Measurements from ENCODE around the gene LETM1. TPM values are rescaled to one million over a fixed set of nuclear protein-coding genes. Genes with fewer than 3 reads are reported as not detected.
A peak's percentile ranks its signal among the peaks of the same experiment; 100 is the strongest.

LETM1 gene
- 39.1 and 46.0 TPM in 2 replicates for total RNA-seq
- polyA plus RNA-seq: 24.4 and 29.4 TPM in 2 replicates

DNA sequence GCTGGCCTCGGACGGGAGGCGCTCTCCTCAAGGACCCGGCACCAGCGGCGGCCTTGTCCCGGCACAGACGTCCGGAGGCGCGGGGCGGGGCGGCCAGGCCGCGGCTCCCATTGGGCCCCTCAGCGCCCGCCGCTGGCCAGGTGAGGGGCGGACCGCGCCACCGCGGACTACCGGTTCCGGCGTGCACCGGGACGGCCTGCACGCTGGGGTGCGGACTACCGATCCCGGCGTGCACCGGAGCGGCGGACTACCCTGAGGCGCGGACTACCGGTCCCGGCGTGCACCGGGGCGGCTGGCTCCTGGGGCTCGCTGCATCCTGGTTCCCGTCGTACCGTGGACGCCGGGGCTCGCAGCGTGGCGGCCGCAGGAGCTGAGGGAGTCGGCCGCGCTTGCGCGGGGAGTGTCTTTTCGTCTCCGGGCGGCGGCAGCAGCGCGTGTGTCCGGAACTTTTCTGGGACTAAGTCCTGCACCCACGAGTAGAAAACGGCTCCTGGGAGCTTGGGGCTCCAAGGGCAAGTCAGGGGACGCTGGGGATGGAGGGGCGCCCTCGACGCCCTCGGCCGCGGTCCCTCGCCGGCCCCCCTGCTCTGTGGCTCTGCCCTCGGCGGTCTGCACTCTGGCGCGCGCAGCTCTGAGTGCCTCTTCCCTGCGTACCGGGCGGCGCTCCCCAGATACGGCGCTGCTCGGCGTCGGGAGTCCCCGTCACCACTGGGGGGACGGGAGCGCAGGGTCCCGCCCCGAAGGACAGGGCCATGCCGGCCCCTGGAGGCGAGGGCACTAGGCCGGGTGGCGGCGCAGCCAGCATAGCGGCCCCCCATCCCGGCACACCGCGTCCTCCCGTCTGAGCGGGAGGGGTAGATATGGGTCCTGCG is at the start of gene LETM1:
Gene LETM1 (minus strand): TSS at position 86 of the 872 bp plus-strand sequence. CDS start 206 bp downstream, outside the sequence.
- TF ChIP-seq EZH2phosphoT487 (IDR thresholded peaks at IDR 0.05; ENCODE audit: low read depth, severe bottlenecking, unreplicated experiment) (no peak), EZH2 (IDR thresholded peaks at IDR 0.05; ENCODE audit: borderline replicate concordance) (no peak)
- TF ChIP-seq, protein P1, sequence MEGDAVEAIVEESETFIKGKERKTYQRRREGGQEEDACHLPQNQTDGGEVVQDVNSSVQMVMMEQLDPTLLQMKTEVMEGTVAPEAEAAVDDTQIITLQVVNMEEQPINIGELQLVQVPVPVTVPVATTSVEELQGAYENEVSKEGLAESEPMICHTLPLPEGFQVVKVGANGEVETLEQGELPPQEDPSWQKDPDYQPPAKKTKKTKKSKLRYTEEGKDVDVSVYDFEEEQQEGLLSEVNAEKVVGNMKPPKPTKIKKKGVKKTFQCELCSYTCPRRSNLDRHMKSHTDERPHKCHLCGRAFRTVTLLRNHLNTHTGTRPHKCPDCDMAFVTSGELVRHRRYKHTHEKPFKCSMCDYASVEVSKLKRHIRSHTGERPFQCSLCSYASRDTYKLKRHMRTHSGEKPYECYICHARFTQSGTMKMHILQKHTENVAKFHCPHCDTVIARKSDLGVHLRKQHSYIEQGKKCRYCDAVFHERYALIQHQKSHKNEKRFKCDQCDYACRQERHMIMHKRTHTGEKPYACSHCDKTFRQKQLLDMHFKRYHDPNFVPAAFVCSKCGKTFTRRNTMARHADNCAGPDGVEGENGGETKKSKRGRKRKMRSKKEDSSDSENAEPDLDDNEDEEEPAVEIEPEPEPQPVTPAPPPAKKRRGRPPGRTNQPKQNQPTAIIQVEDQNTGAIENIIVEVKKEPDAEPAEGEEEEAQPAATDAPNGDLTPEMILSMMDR (IDR thresholded peaks at IDR 0.05; ENCODE audit: poor library complexity): no peak
- H4K20me1 ChIP-seq (ENCODE audit: insufficient read depth, poor library complexity, severe bottlenecking): peaks cover 18% of the 10 kb centered on the region
- 1% methylated on average over 86 of the region's 107 CpGs for WGBS (ENCODE audit: low lambda C conversion rate, missing lambda C conversion rate)
- H3K36me3 ChIP-seq (replicated peaks; ENCODE audit: insufficient read depth, low read depth): no peaks in the 10 kb centered on the region
- H3K27me3 ChIP-seq: no peaks in the 10 kb centered on the region
- no peaks in the 10 kb centered on the region for H3K9me2 ChIP-seq (replicated peaks; ENCODE audit: insufficient read depth)
- H2AFZ ChIP-seq: peak within 1 kb of the TSS; percentile 77
- H3K4me1 ChIP-seq (ENCODE audit: insufficient read depth): peaks cover 22% of the 10 kb centered on the region
- H3K27ac ChIP-seq: peak within 1 kb of the TSS; percentile 87
- peak within 1 kb of the TSS; percentile 89 for H3K4me3 ChIP-seq
- no peaks in the 10 kb centered on the region for H3K9me3 ChIP-seq (ENCODE audit: low read depth)
- peak; percentile 98 for DNase-seq (ENCODE audit: low spot score)
- H3K79me2 ChIP-seq: peaks cover 53% of the 10 kb centered on the region
- H3K4me2 ChIP-seq: peak within 1 kb of the TSS; percentile 97

DNA sequence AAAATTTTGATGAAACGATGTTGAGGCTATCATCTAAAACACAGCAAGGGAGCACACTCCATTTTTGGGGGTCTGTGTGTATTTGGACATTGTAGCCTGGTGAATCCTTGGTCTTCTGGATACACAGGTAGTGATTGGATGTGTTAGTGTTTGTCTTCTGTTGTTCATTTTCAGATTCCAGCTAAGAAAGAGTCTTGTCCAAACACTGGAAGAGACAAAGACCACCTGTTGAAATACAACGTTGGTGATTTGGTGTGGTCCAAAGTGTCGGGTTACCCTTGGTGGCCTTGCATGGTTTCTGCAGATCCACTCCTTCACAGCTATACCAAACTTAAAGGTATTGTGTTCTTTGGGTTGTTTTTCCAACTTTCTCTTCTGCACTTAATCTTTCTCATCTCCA is 48.1 kb upstream of the LETM1 start:
- H3K9me2 ChIP-seq (replicated peaks; ENCODE audit: insufficient read depth): no peaks in the 10 kb centered on the region
- no peak for DNase-seq (ENCODE audit: low spot score)
- 72% methylated on average over 3 of the region's 3 CpGs for WGBS (ENCODE audit: low lambda C conversion rate, missing lambda C conversion rate)
- no peak overlapping the region for H2AFZ ChIP-seq
- no peaks in the 10 kb centered on the region for H3K36me3 ChIP-seq (replicated peaks; ENCODE audit: insufficient read depth, low read depth)
- H3K79me2 ChIP-seq: peaks cover 76% of the 10 kb centered on the region
- H3K4me2 ChIP-seq: no peak overlapping the region
- peaks cover 4% of the 10 kb centered on the region for H3K4me1 ChIP-seq (ENCODE audit: insufficient read depth)
- H3K27ac ChIP-seq: no peak overlapping the region
- no peak overlapping the region for H3K4me3 ChIP-seq
- no peaks in the 10 kb centered on the region for H3K9me3 ChIP-seq (ENCODE audit: low read depth)
- TF ChIP-seq EZH2 (IDR thresholded peaks at IDR 0.05; ENCODE audit: borderline replicate concordance): no peak
- TF ChIP-seq, protein P1 (IDR thresholded peaks at IDR 0.05; ENCODE audit: poor library complexity): no peak
- no peak for TF ChIP-seq EZH2phosphoT487 (IDR thresholded peaks at IDR 0.05; ENCODE audit: low read depth, severe bottlenecking, unreplicated experiment)
- peaks cover 14% of the 10 kb centered on the region for H4K20me1 ChIP-seq (ENCODE audit: insufficient read depth, poor library complexity, severe bottlenecking)
- no peaks in the 10 kb centered on the region for H3K27me3 ChIP-seq

DNA sequence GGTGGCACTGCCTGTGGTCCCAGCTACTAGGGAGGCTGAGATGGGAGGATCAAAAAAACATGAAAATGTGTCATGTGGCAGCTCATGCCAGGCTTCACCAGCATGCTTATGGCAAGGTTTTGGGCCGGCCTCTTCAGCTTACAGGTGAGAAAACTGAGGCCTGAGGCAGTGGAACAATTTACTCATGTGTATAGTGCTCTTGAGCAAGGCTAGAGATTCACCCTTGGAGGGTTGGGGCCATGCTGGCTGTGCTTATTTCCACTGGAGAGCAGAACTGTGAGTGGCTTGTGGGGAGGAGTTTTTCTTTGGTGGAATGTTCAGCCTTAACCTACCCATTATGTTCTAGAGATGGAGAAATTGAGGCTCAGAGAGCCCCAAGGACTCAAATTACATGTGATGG is 47.1 kb upstream of the LETM1 start:
- no peaks in the 10 kb centered on the region for H3K36me3 ChIP-seq (replicated peaks; ENCODE audit: insufficient read depth, low read depth)

More for the DNA sequence above, 47.1 kb upstream of the LETM1 start:
- 100% methylated on average over 1 of the region's 1 CpG for WGBS (ENCODE audit: low lambda C conversion rate, missing lambda C conversion rate)
- Histone ChIP-seq H2AFZ (no peak overlapping the region), H3K79me2 (peaks cover 72% of the 10 kb centered on the region), H3K27ac (no peak overlapping the region), H3K4me2 (no peak overlapping the region), H3K4me1 (ENCODE audit: insufficient read depth) (peaks cover 4% of the 10 kb centered on the region), H3K9me3 (ENCODE audit: low read depth) (no peaks in the 10 kb centered on the region), H3K9me2 (replicated peaks; ENCODE audit: insufficient read depth) (no peaks in the 10 kb centered on the region), H4K20me1 (ENCODE audit: insufficient read depth, poor library complexity, severe bottlenecking) (peaks cover 14% of the 10 kb centered on the region), H3K4me3 (no peak overlapping the region), H3K27me3 (no peaks in the 10 kb centered on the region)
- no peak for DNase-seq (ENCODE audit: low spot score)
- TF ChIP-seq EZH2phosphoT487 (IDR thresholded peaks at IDR 0.05; ENCODE audit: low read depth, severe bottlenecking, unreplicated experiment): no peak
- TF ChIP-seq, protein P1 (IDR thresholded peaks at IDR 0.05; ENCODE audit: poor library complexity): no peak
- TF ChIP-seq EZH2 (IDR thresholded peaks at IDR 0.05; ENCODE audit: borderline replicate concordance): no peak
